Gastrocnemius medialis (tissue), 4 donors: ENCODE results near the gene ZBP1. TPM values are rescaled to one million over a fixed set of nuclear protein-coding genes. Genes with fewer than 3 reads are reported as not detected.

Source experiments
- ATAC-seq, 2 donors: fragments of 150-250 bp; one replicate each; pipeline ENCODE4 v1.9.1; 2016
- DNase-seq, 2 donors: peaks; one replicate each; pipeline ENCODE4 v3.0.0-alpha.2; 2019
- H3K27ac ChIP-seq, 4 donors: fragments of 200-600 bp; sonication (generic); 1 replicate in 1 of 4; 2 replicates in 3 of 4; pipeline ENCODE4 v1.5.1; 2016 to 2018; ENCODE audit warnings: mild to moderate bottlenecking in 2 of 4, moderate library complexity in 1 of 4
- H3K27me3 ChIP-seq, 3 donors: fragments of 200-600 bp; sonication (generic) in 2 of 3; 1 replicate in 1 of 3; 2 replicates in 2 of 3; pipeline versions ENCODE4 v1.5.1 to v1.6.0; 2016 to 2019; ENCODE audit warnings: mild to moderate bottlenecking in 1 of 3, moderate library complexity in 1 of 3
- H3K36me3 ChIP-seq, 2 donors: fragments of 200-600 bp; sonication (generic) in 1 of 2; one replicate each; pipeline ENCODE4 v1.5.1; 2017 to 2018
- H3K4me1 ChIP-seq, 2 donors: fragments of 200-600 bp; sonication (generic) in 1 of 2; one replicate each; pipeline ENCODE4 v1.5.1; 2016 to 2017; ENCODE audit warnings: mild to moderate bottlenecking in 2 of 2
- H3K4me3 ChIP-seq, 4 donors: fragments of 200-600 bp; sonication (generic) in 3 of 4; 1 replicate in 1 of 4; 2 replicates in 3 of 4; pipeline ENCODE4 v1.5.1; 2016 to 2019; ENCODE audit warnings: mild to moderate bottlenecking in 2 of 4
- H3K9me3 ChIP-seq, 3 donors: fragments of 200-600 bp; sonication (generic) in 2 of 3; 1 replicate in 1 of 3; 2 replicates in 2 of 3; pipeline ENCODE4 v1.5.1; 2016 to 2019
- POLR2A ChIP-seq, 2 donors: fragments of 450-650 bp; IDR thresholded peaks; one replicate each; pipeline ENCODE4 v1.6.1; 2017; ENCODE audit warnings: antibody characterized with exemption in 2 of 2, mild to moderate bottlenecking in 2 of 2, moderate library complexity in 2 of 2
- in situ Hi-C, 4 donors: fragments of 200-750 bp; cut with MboI; loops; one replicate each; pipeline versions ENCODE4 v1.15.0 to v1.8.0; 2017; ENCODE audit warnings: low sequenced_read_pairs in 4 of 4
- intact Hi-C: fragments of 100-400 bp; cut with DNase I; formaldehyde crosslinking; loops from one replicate; pipeline ENCODE4 v1.15.1; 2023; ENCODE audit warnings: low total_unique reads
- total RNA-seq, 4 donors: library from RNA; depleted of rRNA; stranded (reverse); fragments of >200 nt; gene quantifications; one replicate each; pipeline versions ENCODE4 v1.1.0 to v1.2.3, GENCODE V29; 2016
- TF ChIP-seq, protein P1 (sequence below), 5 experiments: fragments of 450-650 bp in 3 of 5; fragments of 200-600 bp in 2 of 5; sonication (generic) in 2 of 5; IDR thresholded peaks in 4 of 5; conservative IDR thresholded peaks in 1 of 5; 1 replicate in 4 of 5; 2 replicates in 1 of 5; pipeline ENCODE4 v1.5.1; 2016 to 2019; ENCODE audit warnings: antibody characterized with exemption in 5 of 5, mild to moderate bottlenecking in 3 of 5, moderate library complexity in 3 of 5

The ZBP1 gene
- total RNA-seq, 4 donors from 2014 or later: not detected

DNA sequence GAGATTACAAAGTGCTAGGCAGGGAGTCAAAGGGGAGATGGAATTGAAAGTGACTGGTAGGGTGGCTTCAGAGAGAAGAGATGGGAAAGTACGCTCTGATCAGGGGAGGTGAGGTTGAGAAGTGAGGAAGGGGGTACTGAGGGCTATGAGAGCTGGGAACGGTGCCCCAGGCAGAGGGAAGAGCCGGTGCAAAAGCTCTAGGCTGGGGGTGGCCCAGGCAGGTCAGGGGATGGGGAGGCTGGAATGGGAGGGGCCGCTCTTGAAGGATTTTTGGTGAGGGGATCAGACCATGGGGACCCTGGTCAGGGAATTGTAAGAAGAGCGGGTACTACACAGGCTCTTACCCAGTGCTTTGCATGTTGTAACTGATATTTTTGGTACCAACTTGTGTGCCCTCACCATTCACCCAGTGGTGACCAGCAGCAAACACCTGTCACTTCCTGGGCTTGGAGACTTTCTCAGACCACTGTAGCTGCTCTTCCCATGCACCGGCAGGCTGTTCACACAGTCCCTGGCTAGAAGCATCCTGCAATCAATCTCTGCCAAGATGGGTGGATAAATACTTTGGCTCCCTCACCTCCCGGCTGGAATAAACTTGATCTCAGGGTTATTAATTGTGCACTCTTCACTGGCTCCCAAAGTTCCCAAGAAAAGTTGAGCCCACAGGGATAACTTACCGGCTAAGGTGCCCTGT lies 35.3 kb downstream of the ZBP1 start:
- peaks cover 6 to 16% (median 8%) of the 10 kb centered on the region in 3 donors for H3K27me3 ChIP-seq
- H3K36me3 ChIP-seq: no peaks in the 10 kb centered on the region
- intact Hi-C loops (no loop called here), in situ Hi-C loops (no loop called here)
- H3K9me3 ChIP-seq: no peaks in the 10 kb centered on the region
- no peak overlapping the region for H3K27ac ChIP-seq
- no peak for TF ChIP-seq POLR2A (IDR thresholded peaks at IDR 0.05)
- TF ChIP-seq, protein P1, sequence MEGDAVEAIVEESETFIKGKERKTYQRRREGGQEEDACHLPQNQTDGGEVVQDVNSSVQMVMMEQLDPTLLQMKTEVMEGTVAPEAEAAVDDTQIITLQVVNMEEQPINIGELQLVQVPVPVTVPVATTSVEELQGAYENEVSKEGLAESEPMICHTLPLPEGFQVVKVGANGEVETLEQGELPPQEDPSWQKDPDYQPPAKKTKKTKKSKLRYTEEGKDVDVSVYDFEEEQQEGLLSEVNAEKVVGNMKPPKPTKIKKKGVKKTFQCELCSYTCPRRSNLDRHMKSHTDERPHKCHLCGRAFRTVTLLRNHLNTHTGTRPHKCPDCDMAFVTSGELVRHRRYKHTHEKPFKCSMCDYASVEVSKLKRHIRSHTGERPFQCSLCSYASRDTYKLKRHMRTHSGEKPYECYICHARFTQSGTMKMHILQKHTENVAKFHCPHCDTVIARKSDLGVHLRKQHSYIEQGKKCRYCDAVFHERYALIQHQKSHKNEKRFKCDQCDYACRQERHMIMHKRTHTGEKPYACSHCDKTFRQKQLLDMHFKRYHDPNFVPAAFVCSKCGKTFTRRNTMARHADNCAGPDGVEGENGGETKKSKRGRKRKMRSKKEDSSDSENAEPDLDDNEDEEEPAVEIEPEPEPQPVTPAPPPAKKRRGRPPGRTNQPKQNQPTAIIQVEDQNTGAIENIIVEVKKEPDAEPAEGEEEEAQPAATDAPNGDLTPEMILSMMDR (IDR thresholded peaks at IDR 0.05 in 4 of 5, conservative IDR thresholded peaks at IDR 0.05 in 1 of 5): no peak
- H3K4me3 ChIP-seq: no peak overlapping the region
- ATAC-seq: no peak
- DNase-seq: no peak
- peaks cover 0 to 9% of the 10 kb centered on the region in 2 donors for H3K4me1 ChIP-seq

DNA sequence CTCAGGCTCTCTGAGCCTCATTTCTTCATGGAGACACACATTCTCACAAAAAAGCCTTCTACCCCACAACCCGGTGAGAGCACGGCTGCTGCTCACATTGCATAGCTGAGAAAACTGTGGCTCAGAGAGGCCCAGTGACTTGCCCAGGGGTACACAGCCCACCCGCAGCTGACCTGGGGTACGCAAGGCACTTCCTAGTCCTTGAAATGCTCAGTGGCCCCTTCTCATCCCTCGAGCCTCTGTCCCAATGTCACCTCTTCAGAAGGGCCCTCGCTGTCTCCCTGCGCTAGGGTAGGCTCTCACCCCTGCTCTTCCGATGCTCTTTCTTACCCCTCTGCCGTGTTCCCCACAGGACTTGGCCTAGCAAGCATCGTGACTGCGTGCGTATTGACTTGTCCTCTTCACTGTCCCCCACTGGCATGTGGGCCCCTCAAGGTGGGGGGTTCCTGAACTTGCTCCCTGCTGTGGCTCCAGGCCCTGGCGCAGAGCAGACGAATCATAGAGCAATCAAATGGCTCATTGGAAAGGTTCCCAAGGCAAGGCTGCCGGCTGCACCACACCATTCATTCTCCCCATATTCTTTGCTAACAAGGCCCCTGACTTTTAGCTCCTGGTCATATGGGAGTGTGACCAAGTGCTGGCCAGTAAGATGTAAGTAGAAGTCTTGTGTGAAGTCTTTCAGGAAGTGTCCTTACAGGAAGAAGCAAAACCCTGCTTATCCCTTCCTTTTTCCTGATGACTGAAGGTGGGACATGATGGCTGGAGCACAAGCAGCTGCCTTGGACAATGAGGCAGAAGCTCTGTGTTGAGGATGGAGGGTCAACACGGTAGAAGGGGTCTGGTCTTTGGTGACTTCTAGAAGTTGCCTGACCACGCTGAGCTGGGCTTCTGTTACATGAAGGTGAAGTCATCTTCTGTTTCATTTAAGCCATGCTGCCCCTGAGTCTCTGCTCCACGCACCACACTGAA lies 36.7 kb downstream of the ZBP1 start:
- Histone ChIP-seq H3K4me1 (peaks cover 0 to 9% of the 10 kb centered on the region in 2 donors), H3K36me3 (no peaks in the 10 kb centered on the region), H3K27ac (peak overlapping the region; percentile 41 to 74 (median 54)), H3K27me3 (peaks cover 12 to 22% (median 15%) of the 10 kb centered on the region in 3 donors), H3K4me3 (no peak overlapping the region), H3K9me3 (no peaks in the 10 kb centered on the region)
- intact Hi-C loops: no loop called here
- ATAC-seq (no peak), DNase-seq (no peak)
- in situ Hi-C loops: no loop called here
- TF ChIP-seq, protein P1 (IDR thresholded peaks at IDR 0.05 in 4 of 5, conservative IDR thresholded peaks at IDR 0.05 in 1 of 5): no peak
- TF ChIP-seq POLR2A (IDR thresholded peaks at IDR 0.05): no peak

DNA sequence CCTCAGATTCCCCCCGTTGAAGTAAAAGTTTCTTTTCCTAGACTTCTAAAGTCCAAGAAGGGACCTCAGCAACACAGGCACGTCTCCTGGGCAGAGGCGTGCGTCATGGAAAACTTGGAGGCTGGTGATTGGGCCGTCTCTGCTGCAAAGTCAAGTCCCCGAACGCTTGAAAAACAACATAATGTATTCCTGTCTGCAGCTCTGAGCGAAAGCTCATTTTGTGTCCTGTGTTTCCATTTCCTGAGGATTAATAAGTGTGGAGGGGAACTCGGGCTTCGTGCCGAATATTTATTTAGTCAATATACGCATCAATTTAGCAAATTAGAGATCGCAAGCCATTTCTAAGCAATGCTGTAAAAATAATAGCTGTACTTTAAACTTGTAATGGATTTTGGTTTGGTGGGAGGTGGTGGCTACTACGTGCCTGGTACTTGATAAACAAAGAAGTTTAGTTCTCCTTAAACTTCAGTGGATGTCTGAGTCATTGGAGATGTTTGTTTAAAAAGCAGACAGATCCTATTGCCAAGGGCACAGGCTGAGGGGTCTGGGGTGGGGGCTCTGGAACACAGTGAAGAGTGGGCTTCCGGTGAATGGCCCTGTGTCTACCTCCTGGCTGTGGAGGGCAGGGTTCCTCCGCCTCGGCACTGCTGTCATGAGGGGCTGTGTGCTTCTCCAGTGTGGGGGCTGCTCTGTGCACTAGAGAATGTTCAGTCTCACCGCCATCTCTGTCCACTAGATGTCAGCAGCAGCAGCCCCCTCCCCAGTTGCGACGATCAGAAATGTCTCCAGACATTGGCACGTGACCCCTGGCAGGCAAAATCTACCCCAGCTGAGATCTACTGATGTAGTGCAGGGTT lies 37.6 kb downstream of the ZBP1 start:
- Histone ChIP-seq H3K9me3 (no peaks in the 10 kb centered on the region), H3K4me3 (no peak overlapping the region), H3K4me1 (peaks cover 0 to 9% of the 10 kb centered on the region in 2 donors), H3K36me3 (no peaks in the 10 kb centered on the region), H3K27me3 (peaks cover 16 to 23% (median 22%) of the 10 kb centered on the region in 3 donors), H3K27ac (peak overlapping the region; percentile 51 to 74 (median 64))
- no peak for TF ChIP-seq POLR2A (IDR thresholded peaks at IDR 0.05)
- TF ChIP-seq, protein P1 (IDR thresholded peaks at IDR 0.05 in 4 of 5, conservative IDR thresholded peaks at IDR 0.05 in 1 of 5): no peak
- intact Hi-C loops: no loop called here
- peak; percentile 27 to 62 for ATAC-seq
- in situ Hi-C loops: no loop called here
- no peak for DNase-seq

DNA sequence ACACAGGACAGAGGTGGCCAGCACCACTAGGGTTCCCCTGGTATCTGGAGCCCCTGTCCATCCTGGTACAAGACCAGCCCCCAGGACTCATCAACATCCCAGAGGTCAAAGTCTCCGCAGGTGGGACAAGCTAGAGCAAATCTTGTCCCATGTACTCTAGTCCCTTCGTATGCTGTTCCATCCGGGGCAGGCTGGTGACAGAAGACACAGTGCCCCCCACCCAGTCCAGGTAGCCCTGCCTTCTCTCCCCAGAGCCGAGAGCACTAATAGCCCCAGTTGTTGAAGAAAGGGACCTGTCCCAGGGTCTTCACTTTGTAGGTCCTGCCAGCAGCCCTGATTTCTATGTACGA lies 38.2 kb downstream of the ZBP1 start:
- in situ Hi-C loops: no loop called here
- no peak for ATAC-seq

More for the DNA sequence above, 38.2 kb downstream of the ZBP1 start:
- no peak for DNase-seq
- no peaks in the 10 kb centered on the region for H3K36me3 ChIP-seq
- H3K4me1 ChIP-seq: peaks cover 0 to 9% of the 10 kb centered on the region in 2 donors
- H3K27ac ChIP-seq: peak overlapping the region; percentile 38 to 74 (median 61)
- no peak overlapping the region for H3K4me3 ChIP-seq
- H3K27me3 ChIP-seq: peaks cover 16 to 24% (median 22%) of the 10 kb centered on the region in 3 donors
- TF ChIP-seq, protein P1 (IDR thresholded peaks at IDR 0.05 in 4 of 5, conservative IDR thresholded peaks at IDR 0.05 in 1 of 5): no peak
- TF ChIP-seq POLR2A (IDR thresholded peaks at IDR 0.05): no peak
- H3K9me3 ChIP-seq: no peaks in the 10 kb centered on the region
- intact Hi-C loops: no loop called here
